Tibial nerve (tissue), 4 donors: Measurements from ENCODE around the gene RGS17. TPM values are rescaled to one million over a fixed set of nuclear protein-coding genes. Genes with fewer than 3 reads are reported as not detected.
"Not testable (repeated sequence)": the region's sequence is repeated elsewhere in the genome, so short reads cannot be mapped to it uniquely, and the experiment has no call there.

Experiments
- DNase-seq, 2 donors: peaks; one replicate each; pipeline ENCODE4 v3.0.0-alpha.2; 2019; ENCODE audit warnings: low spot score in 2 of 2
- H3K27ac ChIP-seq, 4 donors: fragments of 200-600 bp; sonication (generic) in 3 of 4; one replicate each; pipeline ENCODE4 v1.5.1; 2017 to 2019; ENCODE audit warnings: mild to moderate bottlenecking in 1 of 4
- H3K27me3 ChIP-seq, 2 donors: fragments of 200-600 bp; sonication (generic) in 1 of 2; one replicate each; pipeline versions ENCODE4 v1.5.1 to v1.6.0; 2017 to 2019
- H3K36me3 ChIP-seq, 3 donors: fragments of 200-600 bp; sonication (generic); one replicate each; pipeline ENCODE4 v1.5.1; 2018 to 2019
- H3K4me1 ChIP-seq, 4 donors: fragments of 200-600 bp; sonication (generic) in 3 of 4; one replicate each; pipeline ENCODE4 v1.5.1; 2017 to 2019
- H3K4me3 ChIP-seq, 4 donors: fragments of 200-600 bp; sonication (generic) in 3 of 4; one replicate each; pipeline ENCODE4 v1.5.1; 2017 to 2019; ENCODE audit warnings: mild to moderate bottlenecking in 1 of 4, moderate library complexity in 1 of 4
- H3K9me3 ChIP-seq, 4 donors: fragments of 200-600 bp; sonication (generic) in 3 of 4; one replicate each; pipeline ENCODE4 v1.5.1; 2017 to 2019
- CTCF ChIP-seq, 5 experiments: fragments of 200-600 bp in 3 of 5; fragments of 450-650 bp in 2 of 5; sonication (generic) in 3 of 5; IDR thresholded peaks; one replicate each; pipeline ENCODE4 v1.5.1; 2016 to 2019; ENCODE audit warnings: antibody characterized with exemption in 5 of 5, mild to moderate bottlenecking in 3 of 5, moderate library complexity in 2 of 5
- EP300 ChIP-seq, 2 donors: sonication (generic); formaldehyde crosslinking; IDR thresholded peaks; one replicate each; pipeline ENCODE4 v1.6.1; 2017; ENCODE audit warnings: antibody characterized with exemption in 2 of 2, mild to moderate bottlenecking in 1 of 2
- POLR2A ChIP-seq, 2 donors: fragments of 450-650 bp; IDR thresholded peaks; one replicate each; pipeline ENCODE4 v1.6.1; 2017; ENCODE audit warnings: antibody characterized with exemption in 2 of 2, mild to moderate bottlenecking in 2 of 2, moderate library complexity in 2 of 2
- WGBS, 2 donors: methylation state at CpG; one replicate each; pipeline ENCODE4 v1.1.5; 2018; 5-methylcytosine and 5-hydroxymethylcytosine counted together
- total RNA-seq, 4 donors: library from RNA; depleted of rRNA; stranded (reverse); fragments of >200 nt; gene quantifications; one replicate each; pipeline ENCODE4 v1.1.0, GENCODE V29; 2016

The RGS17 gene
- total RNA-seq, 4 donors from 2014 or later, result under 0.01 to 3.3 TPM; not detected in 2

DNA sequence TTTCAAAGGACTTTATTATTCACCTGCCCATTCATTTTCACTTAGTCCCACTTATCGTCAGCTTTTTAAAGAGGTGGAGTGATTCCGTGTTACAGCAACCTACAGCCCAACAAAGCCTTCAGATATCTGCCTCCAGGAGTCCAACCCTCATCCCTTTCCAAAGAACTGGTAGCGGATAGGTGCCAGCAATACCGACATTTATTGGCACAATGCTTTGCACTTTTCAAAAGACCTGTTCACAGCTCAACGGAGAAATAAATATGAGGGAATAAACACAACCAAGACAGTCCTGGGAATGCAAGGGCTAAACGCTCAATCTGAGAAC is 127.8 kb downstream of the RGS17 start:
- no peaks in the 10 kb centered on the region for H3K36me3 ChIP-seq
- peak overlapping the region; percentile 73 to 87 (median 84) for H3K27ac ChIP-seq
- WGBS, 2 donors, result 1 to 2% methylated on average over 6 of the region's 6 CpGs
- peak overlapping the region; percentile 63 to 72 (median 68) for H3K4me3 ChIP-seq
- DNase-seq, result no peak
- H3K9me3 ChIP-seq, result no peaks in the 10 kb centered on the region
- no peaks in the 10 kb centered on the region for H3K27me3 ChIP-seq
- peaks cover 0 to 50% (median 16%) of the 10 kb centered on the region in 4 donors for H3K4me1 ChIP-seq
- TF ChIP-seq CTCF (IDR thresholded peaks at IDR 0.05) (no peak), POLR2A (IDR thresholded peaks at IDR 0.05) (no peak), EP300 (IDR thresholded peaks at IDR 0.05) (no peak)

- TF ChIP-seq EP300 (IDR thresholded peaks at IDR 0.05) (peak; percentile 53 to 86), CTCF (IDR thresholded peaks at IDR 0.05) (peak in 1 of 5 experiments; percentile 40), POLR2A (IDR thresholded peaks at IDR 0.05) (peak; percentile 17 to 67)
- peak; percentile 78 to 86 for DNase-seq
- Histone ChIP-seq H3K9me3 (no peaks in the 10 kb centered on the region), H3K4me1 (peaks cover 0 to 51% (median 16%) of the 10 kb centered on the region in 4 donors), H3K4me3 (peak within 1 kb of the TSS; percentile 63 to 72 (median 68)), H3K27me3 (no peaks in the 10 kb centered on the region), H3K27ac (peak within 1 kb of the TSS; percentile 73 to 87 (median 84)), H3K36me3 (peaks cover 0 to 1% (median 0%) of the 10 kb centered on the region in 3 donors)
- WGBS, 2 donors, result 0 to 1% methylated on average over 29 to 39 of the region's 52 CpGs
Observed at GRCh38 chr6:153002613-153003365, 128.3 kb downstream of the RGS17 start, which contains the start of gene MTRF1L. Gene MTRF1L, minus strand, starts transcription at chr6:153002709. Its CDS starts 24 bp downstream, at chr6:153002685.

- peaks cover 0 to 9% (median 0%) of the 10 kb centered on the region in 3 donors for H3K36me3 ChIP-seq
- H3K4me1 ChIP-seq, result peaks cover 0 to 57% (median 16%) of the 10 kb centered on the region in 4 donors
- no peak for DNase-seq
- H3K27ac ChIP-seq, result peak overlapping the region; percentile 73 to 87 (median 84)
- TF ChIP-seq CTCF (IDR thresholded peaks at IDR 0.05), result no peak
- TF ChIP-seq EP300 (IDR thresholded peaks at IDR 0.05), result no peak
- no peak for TF ChIP-seq POLR2A (IDR thresholded peaks at IDR 0.05)
- peak overlapping the region; percentile 63 to 72 (median 68) for H3K4me3 ChIP-seq
- 3 to 4% methylated on average over 17 to 20 of the region's 31 CpGs for WGBS, 2 donors
- H3K27me3 ChIP-seq, result no peaks in the 10 kb centered on the region
- H3K9me3 ChIP-seq, result no peaks in the 10 kb centered on the region
Observed at GRCh38 chr6:153001767-153002612, 129.1 kb downstream of the RGS17 start.

- peaks cover 0 to 16% (median 0%) of the 10 kb centered on the region in 3 donors for H3K36me3 ChIP-seq
- peaks cover 0 to 57% (median 16%) of the 10 kb centered on the region in 4 donors for H3K4me1 ChIP-seq
- not testable (repeated sequence) for H3K4me3 ChIP-seq, DNase-seq, H3K27me3 ChIP-seq, H3K9me3 ChIP-seq, H3K27ac ChIP-seq
- WGBS, 2 donors, result 92% methylated on average over 9 of the region's 9 CpGs
Observed at GRCh38 chr6:153000790-153001189, 130.3 kb downstream of the RGS17 start.

DNA sequence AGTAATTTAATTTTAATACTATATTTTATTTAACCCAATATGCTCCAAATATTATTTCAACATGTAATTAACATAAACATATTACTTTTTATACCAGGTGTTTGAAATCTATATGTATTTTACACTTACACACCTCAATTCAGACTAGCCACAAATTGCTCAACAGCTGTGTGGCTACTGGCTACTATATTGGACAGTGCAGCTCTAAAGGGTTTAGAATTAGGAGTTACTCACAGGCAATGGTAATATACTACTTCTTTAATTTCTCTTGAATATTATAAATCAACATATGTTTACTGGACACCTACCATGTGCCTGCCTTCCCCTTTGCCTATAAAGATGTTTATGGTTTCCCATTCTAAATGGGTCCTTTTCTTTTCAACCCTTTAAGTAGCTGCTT is 130.8 kb downstream of the RGS17 start:
- no peak overlapping the region for H3K4me3 ChIP-seq
- peaks cover 0 to 57% (median 16%) of the 10 kb centered on the region in 4 donors for H3K4me1 ChIP-seq
- H3K9me3 ChIP-seq, result no peaks in the 10 kb centered on the region
- TF ChIP-seq CTCF (IDR thresholded peaks at IDR 0.05), result no peak
- TF ChIP-seq EP300 (IDR thresholded peaks at IDR 0.05), result no peak
- TF ChIP-seq POLR2A (IDR thresholded peaks at IDR 0.05), result no peak
- H3K36me3 ChIP-seq, result peaks cover 0 to 20% (median 0%) of the 10 kb centered on the region in 3 donors
- no peaks in the 10 kb centered on the region for H3K27me3 ChIP-seq
- no peak for DNase-seq
- H3K27ac ChIP-seq, result no peak overlapping the region

GRCh38 chr6:152999538-152999937 is 131.5 kb downstream of the RGS17 start:
- not testable (repeated sequence) for H3K4me3 ChIP-seq, H3K27me3 ChIP-seq, DNase-seq, H3K27ac ChIP-seq, H3K9me3 ChIP-seq
- Histone ChIP-seq H3K36me3 (peaks cover 0 to 20% (median 0%) of the 10 kb centered on the region in 3 donors), H3K4me1 (peaks cover 0 to 56% (median 16%) of the 10 kb centered on the region in 4 donors)
- WGBS, 2 donors, result 80 to 86% methylated on average over 2 of the region's 2 CpGs
